Thyroid gland (tissue), 4 donors: ENCODE measurements around the gene C16orf89. TPM values are rescaled to one million over a fixed set of nuclear protein-coding genes. Genes with fewer than 3 reads are reported as not detected.

ENCODE experiments used
- DNase-seq, 2 donors: peaks; one replicate each; pipeline ENCODE4 v3.0.0-alpha.2; 2019
- H3K27ac ChIP-seq, 3 donors: fragments of 200-600 bp; sonication (generic); 1 replicate in 2 of 3; 2 replicates in 1 of 3; pipeline ENCODE4 v1.5.1; 2016 to 2019; ENCODE audit warnings: mild to moderate bottlenecking in 1 of 3, moderate library complexity in 1 of 3
- H3K27me3 ChIP-seq: fragments of 200-600 bp; sonication (generic); one replicate; pipeline ENCODE4 v1.5.1; 2019
- H3K36me3 ChIP-seq, 2 donors: fragments of 200-600 bp; sonication (generic); one replicate each; pipeline ENCODE4 v1.5.1; 2016 to 2019
- H3K4me1 ChIP-seq, 2 donors: fragments of 200-600 bp; sonication (generic); one replicate each; pipeline ENCODE4 v1.5.1; 2017 to 2019
- H3K4me3 ChIP-seq, 3 donors: fragments of 200-600 bp; sonication (generic); replicated peaks in 1 of 3; 1 replicate in 2 of 3; 2 replicates in 1 of 3; pipeline ENCODE4 v1.5.1; 2016; ENCODE audit warnings: mild to moderate bottlenecking in 1 of 3
- H3K9me3 ChIP-seq: fragments of 200-600 bp; sonication (generic); one replicate; pipeline ENCODE4 v1.5.1; 2017
- CTCF ChIP-seq, 6 experiments: fragments of 200-600 bp in 3 of 6; fragments of 450-650 bp in 3 of 6; sonication (generic) in 3 of 6; IDR thresholded peaks; one replicate each; pipeline ENCODE4 v1.5.1; 2016 to 2019; ENCODE audit warnings: antibody characterized with exemption in 6 of 6, mild to moderate bottlenecking in 2 of 6, inconsistent platforms in 1 of 6, moderate library complexity in 1 of 6
- POLR2A ChIP-seq, 2 donors: fragments of 450-650 bp; IDR thresholded peaks; one replicate each; pipeline ENCODE4 v1.6.1; 2017; ENCODE audit warnings: antibody characterized with exemption in 2 of 2, mild to moderate bottlenecking in 2 of 2, moderate library complexity in 1 of 2
- WGBS, 2 donors: methylation state at CpG; one replicate each; pipeline ENCODE4 v1.1.5; 2017; 5-methylcytosine and 5-hydroxymethylcytosine counted together
- intact Hi-C: fragments of 100-400 bp; cut with DNase I; formaldehyde crosslinking; loops from one replicate; pipeline ENCODE4 v1.15.1; 2023
- total RNA-seq, 4 donors: library from RNA; depleted of rRNA; stranded (reverse); fragments of >200 nt; gene quantifications; one replicate each; pipeline ENCODE4 v1.2.3, GENCODE V29; 2016

The C16orf89 gene
- total RNA-seq, 4 donors from 2014 or later = 172 to 385 (median 287) TPM

DNA sequence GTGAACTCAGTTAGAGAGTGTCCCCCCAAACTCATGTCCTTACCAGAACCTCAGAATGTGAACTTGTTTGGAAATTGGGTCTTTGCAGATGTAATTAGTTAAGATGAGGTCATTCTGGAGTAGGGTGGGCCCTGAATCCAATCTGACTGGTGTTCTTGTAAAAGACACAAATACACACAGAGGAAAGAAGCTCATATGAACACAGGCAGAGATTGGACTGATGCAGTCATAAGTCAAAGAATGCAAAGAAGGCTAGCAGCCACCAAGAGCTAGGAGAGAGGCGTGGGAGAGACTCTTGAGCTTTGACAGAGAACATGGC, 29.9 kb downstream of the C16orf89 start:
- Histone ChIP-seq H3K36me3 (no peaks in the 10 kb centered on the region), H3K9me3 (no peaks in the 10 kb centered on the region), H3K27ac (no peak overlapping the region), H3K27me3 (no peaks in the 10 kb centered on the region), H3K4me1 (peaks cover 14 to 15% of the 10 kb centered on the region in 2 donors), H3K4me3 (no peak overlapping the region)
- WGBS, 2 donors = 75 to 83% methylated on average over 1 of the region's 1 CpG
- DNase-seq = no peak
- intact Hi-C loops = no loop called here
- TF ChIP-seq CTCF (IDR thresholded peaks at IDR 0.05) (no peak), POLR2A (IDR thresholded peaks at IDR 0.05) (no peak)

GRCh38 chr16:5034167-5034523, 31.6 kb downstream of the C16orf89 start:
- WGBS, 2 donors = 16 to 24% methylated on average over 2 of the region's 2 CpGs
- DNase-seq = no peak
- intact Hi-C loops = no loop called here

DNA sequence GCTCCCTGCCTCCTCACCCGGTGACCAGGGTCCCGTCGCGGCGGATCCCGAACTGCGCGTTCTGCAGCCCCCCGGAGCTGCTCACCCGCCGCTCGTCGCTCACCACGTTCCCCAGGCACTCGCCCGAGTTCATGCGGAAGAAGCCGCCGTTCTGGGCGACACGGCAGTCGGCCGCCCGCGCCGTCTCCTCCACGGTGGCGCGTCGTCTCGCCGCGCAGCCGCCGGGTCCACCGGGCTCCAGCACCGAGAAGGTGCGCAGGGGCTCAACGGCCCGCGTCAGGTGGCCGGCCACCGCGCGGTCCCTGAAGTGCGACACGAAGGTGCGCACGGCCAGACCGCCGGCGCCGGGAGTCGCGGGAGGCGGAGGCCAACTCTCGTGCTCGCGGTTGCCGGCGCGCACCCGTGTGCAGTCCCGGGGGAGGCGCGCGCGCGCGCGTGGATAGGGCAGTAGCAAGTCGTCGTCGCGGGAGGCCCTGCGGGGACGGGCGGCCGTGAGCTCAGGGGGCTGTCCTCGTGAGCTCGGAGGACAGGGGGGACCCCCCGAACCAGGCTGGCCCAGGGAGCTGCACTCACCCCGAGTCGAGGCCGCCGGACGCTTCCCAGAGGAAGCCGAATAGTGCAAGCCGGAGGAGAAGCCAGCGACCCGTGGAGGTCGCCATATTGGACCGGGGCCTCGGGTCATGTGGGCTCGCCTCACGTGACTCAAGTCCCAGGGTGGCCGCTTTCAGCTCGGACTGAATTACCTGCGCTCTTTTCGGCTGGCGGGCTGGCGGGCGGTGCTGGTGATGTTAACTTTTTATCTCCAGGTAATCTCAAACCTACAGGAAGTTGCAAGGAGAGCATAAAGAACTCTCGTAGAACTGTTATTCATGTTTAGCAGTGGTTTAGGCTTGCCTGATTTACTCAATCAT, 32.2 kb downstream of the C16orf89 start, which contains the start of gene NAGPA:
TSS of gene NAGPA (minus strand) at position 680 of the 911 bp plus-strand sequence. CDS start at position 659, 21 bp downstream.
- H3K27ac ChIP-seq = peak within 1 kb of the TSS in 2 of 3 donors; percentile 45 to 47
- H3K36me3 ChIP-seq = no peaks in the 10 kb centered on the region
- TF ChIP-seq POLR2A (IDR thresholded peaks at IDR 0.05) = peak; percentile 28 to 34
- TF ChIP-seq CTCF (IDR thresholded peaks at IDR 0.05) = no peak
- DNase-seq = peak; percentile 91 to 93
- no peaks in the 10 kb centered on the region for H3K27me3 ChIP-seq
- intact Hi-C loops = no loop called here
- peak within 1 kb of the TSS; percentile 67 to 98 (median 84) for H3K4me3 ChIP-seq
- H3K4me1 ChIP-seq = peaks cover 14 to 15% of the 10 kb centered on the region in 2 donors
- 0 to 1% methylated on average over 8 to 15 of the region's 104 CpGs for WGBS, 2 donors
- H3K9me3 ChIP-seq = no peaks in the 10 kb centered on the region

More at GRCh38 chr16:5034167-5034523, 31.6 kb downstream of the C16orf89 start:
- Histone ChIP-seq H3K4me3 (peak overlapping the region; percentile 67 to 98 (median 84)), H3K36me3 (no peaks in the 10 kb centered on the region), H3K9me3 (no peaks in the 10 kb centered on the region), H3K27me3 (no peaks in the 10 kb centered on the region), H3K27ac (peak overlapping the region in 2 of 3 donors; percentile 45 to 47), H3K4me1 (peaks cover 14 to 15% of the 10 kb centered on the region in 2 donors)
- TF ChIP-seq POLR2A (IDR thresholded peaks at IDR 0.05) (no peak), CTCF (IDR thresholded peaks at IDR 0.05) (no peak)

GRCh38 chr16:5032748-5033167, 33.0 kb downstream of the C16orf89 start:
- Histone ChIP-seq H3K27me3 (no peaks in the 10 kb centered on the region), H3K4me3 (peak overlapping the region in 1 of 3 donors; percentile 98), H3K27ac (no peak overlapping the region), H3K9me3 (no peaks in the 10 kb centered on the region), H3K36me3 (no peaks in the 10 kb centered on the region), H3K4me1 (peaks cover 14 to 15% of the 10 kb centered on the region in 2 donors)
- intact Hi-C loops = no loop called here
- DNase-seq = no peak
- 33 to 40% methylated on average over 12 of the region's 12 CpGs for WGBS, 2 donors
- TF ChIP-seq POLR2A (IDR thresholded peaks at IDR 0.05) (no peak), CTCF (IDR thresholded peaks at IDR 0.05) (no peak)

- DNase-seq = no peak
- Histone ChIP-seq H3K4me1 (peaks cover 14 to 15% of the 10 kb centered on the region in 2 donors), H3K27ac (no peak overlapping the region), H3K27me3 (no peaks in the 10 kb centered on the region), H3K9me3 (no peaks in the 10 kb centered on the region), H3K4me3 (no peak overlapping the region), H3K36me3 (no peaks in the 10 kb centered on the region)
- TF ChIP-seq POLR2A (IDR thresholded peaks at IDR 0.05) (no peak), CTCF (IDR thresholded peaks at IDR 0.05) (no peak)
- 88 to 89% methylated on average over 7 of the region's 7 CpGs for WGBS, 2 donors
- intact Hi-C loops = no loop called here
Measured at GRCh38 chr16:5031601-5032000, 34.2 kb downstream of the C16orf89 start.
